GM03348 (cell line): Measurements from ENCODE around the gene CACNA2D3.
A peak's percentile ranks its signal among the peaks of the same experiment; 100 is the strongest.

Experiments
- DNase-seq: peaks from one replicate; pipeline ENCODE4 v3.0.0; 2012; ENCODE audit warnings: low spot score

CACNA2D3 gene

DNA sequence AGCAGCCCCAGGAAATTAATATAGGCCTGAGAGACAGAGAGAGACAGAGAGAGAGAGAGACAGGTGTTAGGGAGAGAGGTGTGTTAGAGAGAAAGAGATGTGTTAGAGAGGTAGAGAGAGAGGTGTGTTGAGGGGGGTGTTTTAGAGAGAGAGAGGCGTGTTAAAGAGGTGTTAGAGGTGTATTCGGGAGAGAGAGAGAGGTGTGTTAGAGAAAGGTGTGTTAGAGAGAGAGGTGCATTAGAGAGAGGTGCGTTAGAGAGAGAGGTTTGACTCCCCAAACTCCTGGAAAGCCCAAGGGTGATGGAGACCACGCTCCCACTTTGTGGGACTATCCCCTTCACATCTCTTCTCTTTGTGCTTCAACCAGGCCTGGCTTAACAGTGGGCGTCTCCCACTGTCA lies 95.5 kb downstream of the CACNA2D3 start:
- DNase-seq, result no peak

DNA sequence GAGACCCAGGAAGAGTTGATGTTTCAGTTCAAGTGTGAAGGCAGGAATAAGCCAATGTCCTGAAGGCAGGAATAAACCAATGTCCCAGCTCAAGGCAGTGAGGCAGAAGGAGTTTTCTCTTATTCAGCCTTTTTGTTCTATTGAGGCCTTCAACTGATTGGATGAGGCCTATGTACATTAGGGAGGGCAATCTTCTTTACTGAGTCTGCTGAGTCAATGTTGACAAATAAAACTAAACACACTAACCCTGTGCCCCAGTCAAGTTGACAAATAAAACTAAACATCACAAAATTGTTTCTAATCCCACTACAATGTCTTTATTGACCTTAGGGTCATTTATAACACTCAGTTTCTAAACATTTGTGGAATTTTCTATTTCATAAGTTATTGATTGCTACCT lies 100.0 kb downstream of the CACNA2D3 start:
- DNase-seq, result no peak

DNA sequence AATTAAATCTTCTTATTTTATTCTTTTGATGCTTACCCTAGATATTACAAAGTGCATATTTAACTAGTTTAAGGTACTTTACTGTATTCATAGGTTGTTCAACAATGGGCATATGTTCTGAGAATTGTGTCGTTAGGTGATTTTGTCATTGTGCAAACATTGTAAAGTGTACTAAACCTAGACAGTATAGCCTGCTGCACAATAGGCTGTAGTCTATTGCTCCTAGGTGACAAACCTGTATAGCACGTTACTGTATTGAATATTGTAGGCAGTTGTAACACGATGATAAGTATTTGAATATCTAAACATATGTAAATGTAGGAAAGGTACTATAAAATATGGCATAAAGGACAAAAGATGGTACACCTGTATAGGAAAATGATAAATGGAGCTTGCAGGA lies 100.7 kb downstream of the CACNA2D3 start:
- no peak for DNase-seq

DNA sequence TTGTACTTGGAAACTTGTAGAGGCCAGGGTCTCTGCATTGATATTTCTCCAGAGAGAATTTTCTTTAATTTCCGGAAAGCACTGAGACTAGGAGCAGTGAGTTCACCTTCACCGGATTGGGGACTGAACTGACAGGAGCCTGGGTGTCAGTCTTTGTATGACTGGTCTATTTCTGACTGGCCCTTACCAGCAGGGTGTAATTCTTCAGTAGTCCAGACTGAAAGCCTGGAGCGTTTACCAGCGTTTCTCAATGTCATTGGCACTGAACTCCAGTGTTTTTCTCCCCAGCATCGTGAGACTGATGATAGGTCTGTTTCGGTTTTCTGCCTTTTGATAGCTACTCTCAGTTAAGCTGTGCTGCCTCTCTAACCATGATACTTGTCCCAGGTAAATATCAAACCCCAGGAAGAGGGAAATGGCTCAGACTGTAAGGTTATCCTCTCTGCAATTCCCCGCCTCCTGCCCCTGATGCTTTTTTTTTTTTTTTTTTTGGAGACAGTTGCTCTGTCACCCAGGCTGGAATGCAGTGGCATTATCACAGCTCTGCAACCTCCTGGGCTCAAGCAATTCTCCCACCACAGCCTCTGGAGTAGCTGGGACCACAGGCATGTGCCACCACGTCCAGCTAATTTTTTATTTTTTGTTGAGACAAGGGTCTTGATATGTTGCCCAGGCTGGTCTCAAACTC lies 103.6 kb downstream of the CACNA2D3 start:
- DNase-seq, result no peak

DNA sequence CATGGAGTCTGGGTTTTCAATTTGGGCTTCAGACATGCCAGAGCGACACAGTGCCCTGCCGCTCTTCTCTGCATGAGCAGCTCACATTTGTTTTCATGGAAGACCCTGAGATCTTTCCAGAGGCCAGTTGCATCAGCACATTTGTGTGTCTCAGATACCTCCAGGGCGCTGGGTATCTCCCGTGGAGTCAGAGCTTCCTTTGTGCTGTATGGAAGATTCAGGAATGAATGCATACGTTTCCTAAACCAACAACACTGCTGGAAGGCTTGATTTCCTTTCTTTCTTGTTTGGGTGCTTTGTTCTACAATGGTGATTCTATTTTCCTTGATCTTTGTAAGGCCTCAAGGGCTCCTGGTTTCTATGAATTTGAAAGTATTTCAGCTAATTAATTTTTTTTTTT lies 106.5 kb downstream of the CACNA2D3 start:
- no peak for DNase-seq

DNA sequence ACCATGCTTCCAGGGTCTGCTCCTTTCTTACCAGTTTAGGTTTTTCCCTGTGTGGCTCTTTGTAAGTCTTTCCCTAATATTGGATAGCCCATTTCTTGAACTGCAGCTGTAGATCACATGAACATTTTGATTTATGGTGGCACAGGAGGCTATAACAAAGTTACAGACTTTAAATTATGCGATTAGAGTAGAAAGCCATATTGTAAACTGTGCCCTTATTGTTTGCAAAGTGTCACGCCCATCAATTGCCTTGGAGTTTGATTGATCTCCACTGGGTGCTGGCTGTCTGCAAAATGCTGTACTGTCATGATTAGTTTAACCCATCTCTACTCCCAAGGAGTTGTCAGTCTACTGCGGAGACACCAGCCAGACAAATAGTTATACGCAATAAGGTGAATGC lies 110.3 kb downstream of the CACNA2D3 start:
- no peak for DNase-seq

DNA sequence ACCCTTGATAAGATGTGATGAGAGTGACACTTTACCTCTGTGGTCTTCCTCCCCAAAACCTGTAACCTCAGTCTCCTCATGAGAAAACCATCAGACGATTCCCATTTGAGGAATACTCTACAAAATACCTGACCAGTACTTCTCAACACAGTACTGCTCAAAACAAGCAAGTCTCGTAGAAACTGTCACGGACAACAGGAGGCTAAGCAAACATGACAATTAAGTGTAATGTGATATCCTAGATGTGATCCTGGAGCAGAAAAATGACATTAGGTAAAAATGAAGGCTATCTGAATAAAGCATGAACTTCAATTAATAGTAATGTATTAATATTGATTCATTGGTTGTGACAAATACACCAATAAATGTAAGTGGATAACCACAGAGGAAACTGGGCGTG lies 113.6 kb downstream of the CACNA2D3 start:
- DNase-seq, result no peak

DNA sequence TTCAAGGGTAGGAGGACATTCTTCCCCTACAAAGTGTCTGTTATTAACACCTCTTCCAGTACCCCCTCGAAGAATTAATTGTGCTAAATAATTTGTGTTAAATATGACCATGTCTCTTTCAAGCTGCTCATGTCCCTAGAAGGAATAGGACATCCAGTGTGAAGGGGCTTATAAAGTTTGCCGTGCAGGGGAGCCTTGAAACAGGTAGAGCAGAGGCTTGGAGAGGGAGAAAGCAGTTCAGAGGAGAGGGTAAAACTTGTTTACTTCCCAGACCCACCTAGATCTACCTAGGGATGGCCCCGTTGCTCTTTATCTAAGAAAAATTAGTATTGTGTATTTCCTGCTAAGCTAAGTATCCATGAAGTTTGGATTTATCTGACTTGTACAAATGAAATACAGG lies 114.8 kb downstream of the CACNA2D3 start:
- DNase-seq, result no peak

DNA sequence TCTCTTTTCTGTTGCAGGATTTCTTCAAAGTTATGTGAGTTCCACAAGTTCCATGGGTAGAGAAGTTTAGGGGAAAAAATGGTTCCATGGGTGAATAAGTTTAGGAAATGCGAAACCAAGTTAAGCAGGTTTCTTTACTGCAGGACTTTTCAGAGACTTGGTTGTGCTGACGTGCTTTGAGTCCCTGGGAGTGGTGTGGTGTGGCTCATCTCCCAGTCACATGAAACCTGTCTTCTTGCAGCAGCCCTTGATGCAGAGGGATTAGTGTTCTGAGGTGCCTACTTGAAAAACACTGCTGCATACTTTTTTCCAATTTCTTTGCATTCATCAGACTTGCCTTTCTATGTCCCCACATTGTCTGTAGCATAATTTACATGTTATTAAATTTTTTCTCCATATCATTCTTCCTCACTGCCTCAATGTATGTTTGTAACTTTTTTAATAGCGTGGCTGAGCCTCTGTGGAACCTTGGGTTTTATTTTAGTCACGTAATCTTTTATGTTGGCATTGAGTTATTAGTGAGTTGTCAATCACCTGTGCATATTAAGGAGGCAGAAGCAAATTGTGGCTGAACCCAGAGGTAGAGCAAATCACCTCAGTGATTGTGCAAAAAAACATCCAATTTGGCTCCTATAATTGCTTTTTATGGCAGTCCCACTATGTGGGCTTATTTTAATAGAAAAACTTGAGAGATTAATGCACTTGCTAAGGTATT lies 115.6 kb downstream of the CACNA2D3 start:
- no peak for DNase-seq

DNA sequence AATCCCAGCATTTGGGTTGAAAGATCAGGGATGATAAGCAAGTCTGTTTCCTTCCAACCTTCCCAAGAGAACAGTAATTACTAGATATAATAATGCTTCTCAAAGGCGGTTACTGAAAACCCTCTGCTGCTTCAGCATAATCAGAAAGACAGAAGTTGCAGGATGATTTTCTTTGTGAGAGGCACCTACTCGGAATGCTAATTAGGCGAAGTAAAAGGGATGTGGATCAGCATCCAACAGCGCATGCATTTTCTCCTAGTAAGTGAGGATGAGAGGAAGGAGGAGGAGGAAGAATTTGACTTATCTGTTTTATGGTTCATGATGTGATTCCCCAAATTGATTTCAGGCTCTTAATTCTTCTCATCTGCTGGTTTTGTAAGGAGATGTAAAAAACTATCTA lies 118.0 kb downstream of the CACNA2D3 start:
- DNase-seq, result no peak

DNA sequence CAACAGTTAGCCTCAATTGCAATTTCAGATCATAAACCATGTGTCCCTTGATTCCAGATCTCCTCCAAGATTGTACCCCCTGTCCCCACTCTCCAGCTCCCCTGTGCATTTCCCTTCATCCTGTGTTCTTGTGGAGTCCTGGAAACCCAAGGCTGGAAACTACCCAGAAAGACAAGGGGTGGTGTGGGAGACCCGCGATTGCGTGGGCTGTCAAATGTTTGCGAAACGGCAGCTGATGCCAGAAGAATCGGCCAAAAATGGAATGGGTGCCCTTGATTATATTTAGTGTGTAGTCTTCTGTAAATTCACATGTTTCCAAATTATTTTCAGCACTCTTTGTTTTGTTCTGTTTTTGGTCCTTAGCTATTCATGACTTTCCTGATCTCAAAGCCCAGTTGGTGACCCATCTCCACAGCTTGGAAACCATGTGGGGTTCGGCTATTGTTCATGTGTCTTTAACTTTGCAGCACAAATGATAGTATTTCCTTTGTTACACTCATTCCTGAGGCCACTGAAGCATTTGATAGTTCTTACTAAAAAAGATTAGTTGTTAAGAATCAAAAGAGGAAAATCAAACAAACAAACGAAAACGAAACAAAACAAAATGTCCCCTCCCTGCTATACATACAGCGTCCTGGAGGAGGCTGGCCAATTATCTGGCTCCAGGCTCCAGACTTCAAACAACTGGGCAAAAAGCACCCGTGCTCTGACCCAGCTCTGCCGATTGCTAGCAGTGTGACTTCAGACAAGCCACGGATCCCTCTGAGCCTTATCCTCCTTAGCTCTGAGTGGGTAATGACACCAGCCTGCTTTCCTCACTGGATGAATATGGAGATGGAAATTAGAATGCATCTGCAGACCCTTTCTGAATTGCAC lies 120.9 kb downstream of the CACNA2D3 start:
- peak; percentile 9 for DNase-seq

DNA sequence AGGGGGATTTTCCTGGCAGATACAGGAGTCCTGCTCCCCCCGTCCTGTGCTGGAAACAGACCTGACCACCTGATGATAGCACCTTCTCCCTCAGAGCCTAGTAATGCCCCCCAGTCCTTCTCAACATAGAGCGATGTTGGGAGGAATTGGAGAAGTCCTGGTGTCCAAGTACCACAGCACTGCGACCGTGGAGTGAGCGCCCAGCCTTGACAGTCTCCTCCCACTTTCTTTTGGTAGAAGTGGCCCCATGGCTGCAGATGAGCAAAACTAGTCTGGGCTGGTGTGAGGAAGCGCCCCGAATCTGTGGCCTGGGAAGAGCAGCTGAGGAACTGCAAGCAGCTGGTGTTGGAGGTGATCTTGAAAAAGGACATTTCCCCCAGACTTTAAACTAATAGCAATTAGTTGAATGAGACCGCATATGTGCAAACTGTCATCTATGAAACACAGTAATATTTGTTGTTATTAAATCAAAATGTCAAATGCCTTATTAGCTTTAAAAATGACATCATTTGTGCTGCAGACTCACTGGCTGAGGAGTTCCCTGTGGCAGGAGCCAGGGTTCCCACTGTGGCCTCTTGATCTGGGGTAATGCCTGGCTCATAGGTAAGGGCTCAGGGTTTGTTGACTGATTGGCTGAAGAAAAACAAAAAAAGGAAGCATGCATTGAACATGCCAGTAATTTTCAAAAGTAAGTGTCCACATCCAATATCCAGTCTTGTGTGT lies 121.8 kb downstream of the CACNA2D3 start:
- no peak for DNase-seq

DNA sequence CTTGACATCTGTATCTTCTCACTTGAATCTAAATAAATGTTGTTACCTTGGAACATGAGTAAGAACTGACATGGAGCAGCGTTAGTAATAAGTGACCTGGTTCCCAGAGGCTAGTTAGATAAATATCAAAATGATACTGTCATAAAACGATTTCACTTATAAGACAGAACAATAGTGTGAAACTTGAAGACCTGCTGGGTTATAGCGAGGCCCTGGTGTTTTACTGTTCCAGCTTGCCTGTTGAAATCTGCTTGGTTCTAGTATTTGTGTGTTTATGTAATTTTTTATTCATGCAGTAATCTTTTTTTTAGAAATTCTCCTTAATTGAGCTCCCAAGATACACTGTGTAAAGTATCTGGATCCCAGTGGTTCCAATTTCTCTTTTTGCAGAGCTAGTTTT lies 129.4 kb downstream of the CACNA2D3 start:
- no peak for DNase-seq

DNA sequence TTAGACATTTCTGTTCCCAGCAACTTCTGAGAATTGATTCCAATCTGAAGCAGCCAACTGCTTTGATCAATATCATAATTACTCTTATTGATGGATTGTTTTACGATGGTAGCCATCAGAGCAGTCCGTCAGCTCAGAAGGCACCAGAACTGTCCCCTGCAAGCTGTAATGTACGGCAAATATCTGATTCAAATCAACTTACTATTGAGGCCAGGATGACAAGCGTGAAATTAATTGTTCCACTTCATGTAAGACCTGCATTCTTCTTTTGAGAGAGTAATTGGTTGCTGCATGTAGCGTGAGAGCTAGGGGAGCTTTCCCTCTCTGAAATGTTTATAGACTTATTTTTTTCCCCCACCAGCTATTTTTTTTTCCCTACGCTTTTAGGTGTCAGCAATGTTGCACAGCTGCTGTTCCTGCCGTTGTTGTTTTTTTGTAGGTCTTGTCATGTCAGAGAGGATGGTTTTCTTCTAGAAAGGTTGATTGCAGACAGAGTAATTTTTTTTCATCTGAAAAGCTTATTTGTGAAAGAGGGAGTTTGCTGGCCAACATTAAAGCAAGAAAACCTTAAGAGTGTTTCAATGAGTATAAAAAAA lies 134.9 kb downstream of the CACNA2D3 start:
- DNase-seq, result no peak

DNA sequence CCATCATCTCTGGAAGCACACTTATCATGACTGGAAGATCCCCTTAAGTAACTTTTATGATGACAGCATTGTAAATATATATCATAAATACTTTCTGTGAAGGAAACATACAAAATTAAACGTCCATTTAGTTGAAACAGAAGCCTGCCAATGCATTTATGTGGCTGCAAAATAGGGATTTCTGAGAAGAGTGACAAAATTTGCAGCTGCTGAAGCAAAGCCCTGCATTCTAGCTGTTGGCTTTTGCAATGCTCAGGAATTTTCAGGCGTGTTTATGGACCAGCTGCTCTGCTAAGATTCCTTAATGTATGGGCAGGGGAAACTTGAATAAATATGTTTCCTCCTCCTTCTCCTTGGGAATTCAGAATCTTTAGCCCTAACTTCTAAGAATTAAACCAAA lies 137.3 kb downstream of the CACNA2D3 start:
- no peak for DNase-seq

DNA sequence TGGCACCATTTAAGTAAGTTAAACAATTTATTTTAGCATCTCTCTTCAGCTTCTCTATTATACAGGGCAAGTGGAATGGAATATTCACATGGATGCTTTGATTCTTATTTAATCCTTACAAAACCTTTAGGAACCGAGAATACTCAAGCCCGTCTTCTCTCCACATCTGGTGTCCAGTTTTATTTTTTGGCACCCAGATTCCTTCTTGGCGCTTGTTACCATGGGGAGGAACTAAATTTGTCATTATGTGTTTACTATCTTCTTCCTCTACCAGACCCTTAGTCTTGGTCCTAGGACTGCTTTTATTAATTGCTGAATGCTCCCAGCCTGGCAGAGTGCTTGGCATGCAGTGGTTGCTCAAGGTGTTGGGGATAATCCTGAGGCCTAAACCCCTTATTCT lies 138.8 kb downstream of the CACNA2D3 start:
- DNase-seq, result no peak

DNA sequence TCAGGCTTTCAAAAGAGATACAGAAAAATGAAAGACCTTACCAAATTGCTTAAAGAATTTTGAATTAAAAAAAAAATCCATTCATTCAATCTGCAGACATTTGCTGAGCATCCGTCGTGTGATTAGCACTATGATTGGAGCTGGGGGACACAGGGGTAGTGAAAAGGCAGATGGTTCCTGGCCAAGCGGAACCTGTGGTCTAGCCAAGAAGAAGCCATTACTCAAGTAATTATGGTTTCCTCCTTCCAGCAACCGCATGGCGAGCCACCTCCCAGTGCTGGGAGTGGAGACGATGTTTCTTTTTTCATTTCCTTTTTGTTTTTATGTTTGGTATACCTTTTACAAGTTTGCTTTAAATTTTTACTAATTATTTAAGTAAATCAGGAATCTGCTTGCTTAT lies 140.2 kb downstream of the CACNA2D3 start:
- no peak for DNase-seq

DNA sequence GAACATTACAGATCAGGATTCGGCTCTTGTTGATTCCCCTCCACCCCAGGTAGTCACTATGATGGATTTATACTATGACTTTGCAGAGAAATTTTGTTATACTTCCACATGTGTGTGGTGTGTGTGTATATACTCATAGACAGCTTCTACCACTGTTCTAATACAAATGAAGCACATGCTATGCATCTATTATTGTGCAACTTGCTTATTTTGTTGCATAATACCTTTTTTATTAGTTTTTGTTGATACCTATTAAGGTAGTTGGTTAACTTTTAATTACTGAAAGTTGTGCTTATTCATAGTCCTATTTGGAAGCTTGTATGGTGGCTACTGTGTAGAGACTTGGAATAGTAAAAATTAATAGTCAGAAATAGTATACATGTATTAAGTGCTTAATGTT lies 140.6 kb downstream of the CACNA2D3 start:
- no peak for DNase-seq

DNA sequence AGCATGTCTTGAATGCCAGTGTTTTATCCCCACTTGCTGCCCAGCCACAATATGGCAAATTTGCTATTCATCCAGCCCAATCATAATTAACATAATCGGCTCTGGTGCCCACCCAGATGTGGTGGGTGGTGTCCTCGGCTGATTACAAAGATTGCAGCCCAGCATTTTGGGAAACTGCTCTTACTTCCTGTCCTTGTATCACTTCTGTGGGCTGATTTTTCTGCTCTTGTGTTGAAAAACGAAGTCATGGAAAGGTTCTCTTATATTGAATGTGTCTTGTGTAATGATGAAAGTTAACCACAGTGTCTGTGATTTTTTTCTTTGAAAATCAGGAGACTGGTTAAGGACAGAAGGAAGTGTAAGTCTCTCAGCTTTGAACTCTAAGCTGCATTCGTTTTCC lies 141.7 kb downstream of the CACNA2D3 start:
- DNase-seq, result no peak

DNA sequence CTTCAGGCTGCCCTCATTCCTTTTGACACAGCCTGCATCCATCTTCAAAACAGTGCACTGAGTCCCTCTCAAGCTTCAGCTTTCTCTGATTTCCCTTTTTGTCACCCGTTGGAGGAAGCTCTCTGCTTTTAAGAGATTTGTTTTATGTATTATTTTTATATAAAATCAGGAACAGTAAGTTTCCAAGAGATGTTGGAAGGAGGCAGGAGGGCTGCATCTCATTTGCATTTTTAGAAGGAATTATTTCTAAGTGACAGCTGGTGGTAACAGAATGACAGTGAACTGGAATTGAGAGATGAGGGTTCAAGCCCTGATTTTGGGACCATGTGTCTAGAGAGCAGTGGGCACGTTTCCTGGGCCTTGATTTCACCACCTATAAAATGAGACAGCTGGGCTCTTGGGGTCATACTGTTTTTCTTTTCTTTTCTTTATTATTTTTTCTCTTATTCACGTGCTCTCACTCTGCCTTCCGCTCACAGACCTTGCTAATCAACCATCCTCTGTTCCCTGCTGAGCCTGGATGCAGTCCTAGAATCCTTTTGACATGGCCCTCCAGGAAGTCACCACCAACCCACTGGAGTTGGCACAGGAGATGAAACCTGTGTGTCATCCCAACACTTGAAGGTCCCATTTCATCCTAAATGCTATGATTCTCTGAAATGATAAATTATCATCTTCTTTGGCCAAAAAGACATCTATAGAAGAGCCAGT lies 148.6 kb downstream of the CACNA2D3 start:
- DNase-seq, result no peak

DNA sequence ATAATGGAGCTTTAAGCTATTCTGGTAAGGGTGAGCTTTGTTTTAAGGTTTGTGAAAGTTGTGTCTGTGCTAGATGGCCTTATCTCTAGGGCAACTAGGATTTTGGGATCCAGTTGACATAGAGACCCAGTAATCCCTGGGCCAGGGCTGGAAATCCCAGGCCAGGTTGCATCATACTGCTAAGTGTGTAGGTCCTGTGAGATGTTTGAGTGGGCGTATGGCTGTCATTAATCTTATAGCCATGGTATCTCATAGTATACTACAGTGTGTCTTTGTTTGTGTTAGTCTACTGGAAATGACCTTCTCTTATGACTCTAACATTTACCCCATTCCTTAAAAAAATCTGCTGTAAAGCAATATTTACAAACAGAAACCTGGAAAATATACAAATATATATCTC lies 151.4 kb downstream of the CACNA2D3 start:
- no peak for DNase-seq
